ENCODE results near the gene PLPP3.

PLPP3 gene

DNA sequence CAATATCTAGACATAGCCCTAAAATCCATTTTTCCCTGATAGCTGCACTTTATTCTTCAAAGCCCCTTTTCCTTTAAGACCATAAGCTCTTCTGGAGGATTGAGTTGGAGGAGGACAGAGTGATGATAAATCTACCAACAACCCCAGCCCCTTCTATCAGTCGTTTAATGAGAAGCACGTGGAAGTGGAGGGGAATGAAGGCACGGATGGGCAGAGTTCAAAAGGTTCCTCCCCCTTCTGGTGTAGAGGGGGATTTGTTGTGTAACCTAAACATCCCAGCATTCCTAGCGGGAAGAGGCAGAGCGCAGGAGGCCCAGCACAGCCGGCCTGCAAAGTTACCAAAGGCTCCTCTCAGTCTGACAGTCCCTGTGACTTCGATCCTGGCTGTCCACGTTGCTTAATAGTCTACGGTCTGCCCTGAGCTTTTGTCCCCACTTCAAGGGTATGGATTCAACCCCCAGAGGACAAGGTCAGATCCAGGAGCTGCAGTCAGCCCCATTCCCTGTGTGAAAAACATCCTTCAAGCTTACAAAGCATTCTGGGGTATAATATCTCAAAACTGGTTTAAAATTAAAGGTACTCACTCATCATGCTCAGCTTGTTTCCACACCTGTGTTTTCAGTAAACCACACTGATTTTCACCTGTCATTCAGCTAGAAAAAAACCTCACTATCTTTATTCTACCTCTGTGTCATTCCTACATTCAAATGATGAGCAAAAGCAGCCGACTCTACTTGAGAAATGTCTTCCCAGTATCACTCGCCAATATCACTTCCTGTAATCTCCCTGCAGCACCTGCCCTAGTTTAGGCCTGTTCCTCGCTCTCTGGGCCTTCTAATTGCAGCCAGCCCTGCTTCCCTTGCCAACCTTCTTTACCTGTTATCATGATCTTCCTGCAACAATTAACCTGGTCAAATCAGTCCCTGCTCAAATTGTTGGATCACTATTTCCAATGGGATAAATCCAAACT is 117.9 kb downstream of the PLPP3 start:
- H3K27me3 ChIP-seq (ENCODE audit: control insufficient read depth, insufficient read depth, low read length): no peaks in the 10 kb centered on the region
- H3K9ac ChIP-seq (ENCODE audit: low read depth, low read length): no peak overlapping the region
- H3K9me3 ChIP-seq (ENCODE audit: control insufficient read depth, insufficient read depth, low read length): no peaks in the 10 kb centered on the region
- H3K4me3 ChIP-seq (ENCODE audit: low read depth, low read length): no peak overlapping the region
- H3K36me3 ChIP-seq (ENCODE audit: control insufficient read depth, insufficient read depth, low read length): no peaks in the 10 kb centered on the region
- H3K4me1 ChIP-seq (ENCODE audit: control insufficient read depth, insufficient read depth, low read length): peaks cover 7% of the 10 kb centered on the region; the same call in 1 of the 2 replicates
- no peak overlapping the region for H3K27ac ChIP-seq (ENCODE audit: low read depth, low read length)

- Histone ChIP-seq H3K27ac (ENCODE audit: low read depth, low read length) (no peak overlapping the region), H3K27me3 (ENCODE audit: control insufficient read depth, insufficient read depth, low read length) (no peaks in the 10 kb centered on the region), H3K36me3 (ENCODE audit: control insufficient read depth, insufficient read depth, low read length) (no peaks in the 10 kb centered on the region), H3K9me3 (ENCODE audit: control insufficient read depth, insufficient read depth, low read length) (no peaks in the 10 kb centered on the region), H3K4me3 (ENCODE audit: low read depth, low read length) (no peak overlapping the region), H3K4me1 (ENCODE audit: control insufficient read depth, insufficient read depth, low read length) (peaks cover 7% of the 10 kb centered on the region; the same call in 1 of the 2 replicates), H3K9ac (ENCODE audit: low read depth, low read length) (no peak overlapping the region)
Observed at GRCh38 chr1:56459260-56459659, 120.1 kb downstream of the PLPP3 start.

- Histone ChIP-seq H3K9me3 (ENCODE audit: control insufficient read depth, insufficient read depth, low read length) (no peaks in the 10 kb centered on the region), H3K4me3 (ENCODE audit: low read depth, low read length) (no peak overlapping the region), H3K4me1 (ENCODE audit: control insufficient read depth, insufficient read depth, low read length) (peaks cover 16% of the 10 kb centered on the region), H3K9ac (ENCODE audit: low read depth, low read length) (no peak overlapping the region), H3K36me3 (ENCODE audit: control insufficient read depth, insufficient read depth, low read length) (no peaks in the 10 kb centered on the region), H3K27ac (ENCODE audit: low read depth, low read length) (no peak overlapping the region), H3K27me3 (ENCODE audit: control insufficient read depth, insufficient read depth, low read length) (no peaks in the 10 kb centered on the region)
Observed at GRCh38 chr1:56457756-56458375, 121.5 kb downstream of the PLPP3 start.

DNA sequence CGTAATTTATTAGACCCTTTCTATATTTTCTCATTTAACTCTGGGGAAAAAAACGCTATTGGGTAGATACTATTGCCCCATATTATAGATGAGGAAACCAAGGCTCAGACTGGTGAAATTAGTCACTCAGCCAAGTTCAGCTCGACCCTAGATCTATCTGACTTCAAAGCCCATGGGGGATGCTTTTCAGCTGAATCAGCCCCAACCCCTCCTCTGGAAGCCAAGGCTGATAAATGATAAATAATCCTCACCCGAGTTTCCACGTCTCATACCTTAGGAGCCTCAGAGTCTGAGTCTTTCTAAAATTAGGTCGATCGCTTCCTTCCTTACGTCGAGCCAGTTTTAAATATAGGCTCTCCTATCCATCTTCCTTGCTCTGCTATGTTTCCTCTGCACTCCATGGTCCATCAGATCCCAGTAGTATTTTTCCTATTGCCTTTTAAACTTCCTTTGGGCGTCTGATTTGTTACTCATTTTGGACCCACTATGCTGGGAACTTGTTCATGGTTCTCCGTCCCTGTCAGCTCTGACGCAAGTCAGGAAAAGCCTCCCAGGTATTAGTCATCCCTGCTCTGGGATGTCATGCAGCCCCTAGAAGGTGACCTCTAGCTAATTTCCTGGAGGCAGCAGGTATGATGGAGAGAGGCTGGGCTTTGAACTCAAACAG is 122.8 kb downstream of the PLPP3 start:
- Histone ChIP-seq H3K27me3 (ENCODE audit: control insufficient read depth, insufficient read depth, low read length) (no peaks in the 10 kb centered on the region), H3K4me1 (ENCODE audit: control insufficient read depth, insufficient read depth, low read length) (peaks cover 29% of the 10 kb centered on the region), H3K9me3 (ENCODE audit: control insufficient read depth, insufficient read depth, low read length) (no peaks in the 10 kb centered on the region), H3K27ac (ENCODE audit: low read depth, low read length) (no peak overlapping the region), H3K36me3 (ENCODE audit: control insufficient read depth, insufficient read depth, low read length) (no peaks in the 10 kb centered on the region), H3K4me3 (ENCODE audit: low read depth, low read length) (no peak overlapping the region), H3K9ac (ENCODE audit: low read depth, low read length) (no peak overlapping the region)

- Histone ChIP-seq H3K27me3 (ENCODE audit: control insufficient read depth, insufficient read depth, low read length) (no peaks in the 10 kb centered on the region), H3K4me3 (ENCODE audit: low read depth, low read length) (no peak overlapping the region; the same call in 1 of the 2 replicates), H3K27ac (ENCODE audit: low read depth, low read length) (peak overlapping the region; percentile 77), H3K4me1 (ENCODE audit: control insufficient read depth, insufficient read depth, low read length) (peaks cover 46% of the 10 kb centered on the region), H3K36me3 (ENCODE audit: control insufficient read depth, insufficient read depth, low read length) (no peaks in the 10 kb centered on the region), H3K9ac (ENCODE audit: low read depth, low read length) (0 out of 2 replicates have a peak overlapping the region, but pooled peaks have one; percentile 5), H3K9me3 (ENCODE audit: control insufficient read depth, insufficient read depth, low read length) (no peaks in the 10 kb centered on the region)
Observed at GRCh38 chr1:56453417-56454078, 125.8 kb downstream of the PLPP3 start.

GRCh38 chr1:56453016-56453415 is 126.3 kb downstream of the PLPP3 start:
- Histone ChIP-seq H3K27me3 (ENCODE audit: control insufficient read depth, insufficient read depth, low read length) (no peaks in the 10 kb centered on the region), H3K27ac (ENCODE audit: low read depth, low read length) (peak overlapping the region; percentile 77), H3K9me3 (ENCODE audit: control insufficient read depth, insufficient read depth, low read length) (no peaks in the 10 kb centered on the region), H3K4me3 (ENCODE audit: low read depth, low read length) (no peak overlapping the region; the same call in 1 of the 2 replicates), H3K36me3 (ENCODE audit: control insufficient read depth, insufficient read depth, low read length) (no peaks in the 10 kb centered on the region), H3K4me1 (ENCODE audit: control insufficient read depth, insufficient read depth, low read length) (peaks cover 46% of the 10 kb centered on the region), H3K9ac (ENCODE audit: low read depth, low read length) (0 out of 2 replicates have a peak overlapping the region, but pooled peaks have one; percentile 5)

DNA sequence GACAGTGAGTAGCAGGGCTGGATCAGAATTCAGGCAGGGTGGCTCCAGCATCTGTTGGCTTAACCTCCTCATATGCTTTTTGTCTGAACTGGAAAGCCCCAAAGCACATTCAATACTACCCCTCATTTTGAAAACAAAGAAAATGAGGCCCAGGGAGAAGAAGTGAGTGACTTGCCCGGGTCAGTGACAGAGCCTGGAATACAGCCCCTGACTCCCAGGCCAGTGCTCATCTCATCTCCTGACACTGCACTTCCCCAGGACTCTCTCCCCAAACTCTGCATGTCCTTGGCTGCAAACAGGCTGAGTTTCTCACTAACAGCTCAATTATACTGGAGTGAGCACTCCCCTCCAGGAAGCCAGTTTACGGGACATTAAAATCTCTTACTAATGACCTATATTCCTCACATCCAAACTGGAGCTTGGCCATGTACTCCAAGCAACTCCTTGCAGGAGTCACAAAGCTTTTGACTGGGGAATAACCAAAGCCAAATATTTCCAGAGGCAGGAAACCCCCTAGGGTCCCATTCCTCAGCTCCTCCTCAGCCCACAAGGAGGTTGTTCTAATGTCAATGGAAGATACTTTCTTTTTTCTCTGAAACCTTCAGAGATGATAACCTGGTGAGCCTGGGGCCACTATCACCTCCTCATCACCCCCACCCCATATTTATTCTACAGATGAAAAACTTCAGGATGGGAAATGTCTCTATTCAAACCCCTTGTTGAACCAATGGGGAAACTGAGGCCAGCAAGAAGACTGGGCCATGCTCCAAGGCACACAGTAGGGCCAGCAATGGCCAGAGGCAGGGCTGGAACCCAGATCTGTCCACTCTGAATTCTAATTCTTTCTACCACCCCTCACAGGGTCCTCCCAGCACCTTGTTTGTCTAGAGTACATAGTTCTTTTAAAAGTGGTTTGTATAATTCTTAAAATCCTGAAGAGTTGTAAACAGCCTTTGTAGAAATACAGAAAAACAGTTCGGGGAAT is 127.0 kb downstream of the PLPP3 start:
- H3K36me3 ChIP-seq (ENCODE audit: control insufficient read depth, insufficient read depth, low read length): no peaks in the 10 kb centered on the region
- H3K9ac ChIP-seq (ENCODE audit: low read depth, low read length): no peak overlapping the region
- no peaks in the 10 kb centered on the region for H3K27me3 ChIP-seq (ENCODE audit: control insufficient read depth, insufficient read depth, low read length)
- peak overlapping the region; percentile 77 for H3K27ac ChIP-seq (ENCODE audit: low read depth, low read length)
- H3K9me3 ChIP-seq (ENCODE audit: control insufficient read depth, insufficient read depth, low read length): no peaks in the 10 kb centered on the region
- H3K4me1 ChIP-seq (ENCODE audit: control insufficient read depth, insufficient read depth, low read length): peaks cover 41% of the 10 kb centered on the region
- no peak overlapping the region for H3K4me3 ChIP-seq (ENCODE audit: low read depth, low read length)

DNA sequence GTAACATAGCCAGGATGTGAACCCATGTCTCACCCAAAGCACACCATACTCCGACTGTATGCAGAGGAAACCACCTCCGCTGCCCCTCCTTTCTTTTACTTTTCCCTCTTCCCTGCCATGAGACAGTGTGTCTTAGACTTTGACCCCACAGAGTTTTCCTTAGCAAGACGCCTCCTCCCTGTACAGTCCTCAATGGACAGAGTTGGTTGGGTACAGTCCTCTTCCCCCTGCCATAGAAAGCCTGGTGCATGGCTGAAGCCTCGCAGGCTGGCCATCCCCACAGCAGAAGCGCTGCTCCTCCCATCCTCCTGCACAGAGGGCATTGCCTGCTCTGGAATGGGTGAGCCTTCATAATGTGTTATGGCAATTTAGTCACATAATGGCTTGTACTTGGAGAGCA is 127.9 kb downstream of the PLPP3 start:
- H3K27me3 ChIP-seq (ENCODE audit: control insufficient read depth, insufficient read depth, low read length): no peaks in the 10 kb centered on the region

DNA sequence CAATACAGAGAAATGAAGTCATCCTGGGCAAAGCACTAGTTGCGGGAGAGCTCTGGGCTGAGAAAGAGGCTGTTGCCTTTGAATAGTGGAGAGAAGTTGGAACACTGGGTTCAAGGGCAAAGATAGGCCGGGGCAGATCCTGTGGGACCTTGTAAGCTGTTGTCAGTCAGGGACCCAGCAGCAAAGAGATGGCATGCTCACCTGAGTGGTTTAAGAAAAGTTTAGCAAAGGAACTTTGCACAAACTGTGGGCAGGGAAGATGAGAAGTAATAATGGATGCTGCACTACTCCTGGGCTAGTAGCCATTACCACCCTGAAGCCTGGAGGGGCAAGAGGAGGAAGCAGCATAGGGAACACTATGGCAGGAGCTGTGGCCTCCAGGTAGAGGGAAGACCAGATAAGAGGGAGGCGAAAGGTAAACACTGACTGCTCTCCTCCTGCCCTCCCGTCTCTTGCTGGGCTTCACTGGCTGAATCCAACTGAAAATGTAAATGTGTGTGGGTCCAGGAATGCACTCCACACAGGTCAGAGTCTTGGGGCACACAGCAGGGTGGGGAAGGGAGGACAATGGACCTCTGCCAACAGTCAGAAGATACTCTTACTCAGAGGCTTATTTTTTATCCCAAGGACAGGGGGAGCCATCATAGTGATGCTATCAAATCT is 129.2 kb downstream of the PLPP3 start:
- peak overlapping the region; percentile 32 for H3K27ac ChIP-seq (ENCODE audit: low read depth, low read length)
- no peak overlapping the region for H3K4me3 ChIP-seq (ENCODE audit: low read depth, low read length)
- no peaks in the 10 kb centered on the region for H3K36me3 ChIP-seq (ENCODE audit: control insufficient read depth, insufficient read depth, low read length)
- peaks cover 39% of the 10 kb centered on the region for H3K4me1 ChIP-seq (ENCODE audit: control insufficient read depth, insufficient read depth, low read length)
- H3K9me3 ChIP-seq (ENCODE audit: control insufficient read depth, insufficient read depth, low read length): no peaks in the 10 kb centered on the region
- no peak overlapping the region for H3K9ac ChIP-seq (ENCODE audit: low read depth, low read length)
- H3K27me3 ChIP-seq (ENCODE audit: control insufficient read depth, insufficient read depth, low read length): no peaks in the 10 kb centered on the region

More for the DNA sequence above, 127.9 kb downstream of the PLPP3 start:
- no peaks in the 10 kb centered on the region for H3K9me3 ChIP-seq (ENCODE audit: control insufficient read depth, insufficient read depth, low read length)
- no peaks in the 10 kb centered on the region for H3K36me3 ChIP-seq (ENCODE audit: control insufficient read depth, insufficient read depth, low read length)
- no peak overlapping the region for H3K27ac ChIP-seq (ENCODE audit: low read depth, low read length)
- H3K4me3 ChIP-seq (ENCODE audit: low read depth, low read length): no peak overlapping the region
- H3K4me1 ChIP-seq (ENCODE audit: control insufficient read depth, insufficient read depth, low read length): peaks cover 39% of the 10 kb centered on the region
- H3K9ac ChIP-seq (ENCODE audit: low read depth, low read length): no peak overlapping the region
